Progenitor cell of endocrine pancreas (in vitro differentiated cells): Measurements from ENCODE around the gene DDHD1. TPM values are rescaled to one million over a fixed set of nuclear protein-coding genes. Genes with fewer than 3 reads are reported as not detected.

Experiments used
- DNase-seq: peaks from one replicate; pipeline ENCODE4 v3.0.0; 2021; ENCODE audit warnings: low spot score; ENCODE audit not compliant: unreplicated experiment
- H3K27ac Mint-ChIP-seq: 2 replicates; pipeline ENCODE4 v1.8.0; 2021; ENCODE audit warnings: mild to moderate bottlenecking, moderate library complexity, mixed read lengths
- H3K27me3 Mint-ChIP-seq: 2 replicates; pipeline ENCODE4 v1.8.0; 2021; ENCODE audit warnings: mixed read lengths
- H3K36me3 Mint-ChIP-seq: 2 replicates; pipeline ENCODE4 v1.8.0; 2022; ENCODE audit warnings: mixed read lengths; ENCODE audit not compliant: insufficient read depth
- H3K4me1 Mint-ChIP-seq: 2 replicates; pipeline ENCODE4 v1.8.0; 2021; ENCODE audit warnings: low read depth, mixed read lengths
- H3K4me3 Mint-ChIP-seq: 2 replicates; pipeline ENCODE4 v1.8.0; 2021; ENCODE audit warnings: low read depth, mild to moderate bottlenecking, moderate library complexity, mixed read lengths
- H3K9me3 Mint-ChIP-seq: 2 replicates; pipeline ENCODE4 v1.8.0; 2021; ENCODE audit warnings: low read depth, mixed read lengths
- total RNA-seq: library from RNA; stranded (reverse); gene quantifications from 2 replicates; pipeline ENCODE4 v1.2.1, GENCODE V29; 2021
- TF ChIP-seq, protein P1 (sequence below): fragments of 200-600 bp; sonication (generic); IDR thresholded peaks from one replicate; pipeline ENCODE4 v1.5.0; 2021; ENCODE audit warnings: antibody characterized with exemption, mild to moderate bottlenecking; ENCODE audit not compliant: unreplicated experiment

The DDHD1 gene
- total RNA-seq, 1 donor from 2014 or later, result 23.0 TPM

DNA sequence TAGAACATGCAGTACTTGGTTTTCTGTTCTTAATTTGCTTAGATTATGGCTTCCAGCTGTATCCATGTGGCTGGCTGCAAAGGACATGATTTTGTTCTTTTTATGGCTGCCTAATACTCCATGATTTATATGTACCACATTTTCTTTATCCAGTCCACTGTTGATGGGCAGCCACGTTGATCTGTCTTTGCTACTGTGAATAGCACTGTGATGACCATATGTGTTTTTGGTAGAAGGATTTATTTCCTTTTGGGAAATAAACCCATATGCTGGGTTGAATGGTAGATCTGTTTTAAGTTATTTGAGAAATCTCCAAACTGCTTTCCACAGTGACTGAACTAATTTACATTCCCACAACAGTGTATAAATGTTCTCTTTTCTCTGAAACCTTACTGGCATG, 116.1 kb downstream of the DDHD1 start:
- peaks cover 4% of the 10 kb centered on the region for H3K9me3 Mint-ChIP-seq
- H3K36me3 Mint-ChIP-seq, result peaks cover 26% of the 10 kb centered on the region
- no peak for DNase-seq
- H3K27ac Mint-ChIP-seq, result no peak overlapping the region
- TF ChIP-seq, protein P1, sequence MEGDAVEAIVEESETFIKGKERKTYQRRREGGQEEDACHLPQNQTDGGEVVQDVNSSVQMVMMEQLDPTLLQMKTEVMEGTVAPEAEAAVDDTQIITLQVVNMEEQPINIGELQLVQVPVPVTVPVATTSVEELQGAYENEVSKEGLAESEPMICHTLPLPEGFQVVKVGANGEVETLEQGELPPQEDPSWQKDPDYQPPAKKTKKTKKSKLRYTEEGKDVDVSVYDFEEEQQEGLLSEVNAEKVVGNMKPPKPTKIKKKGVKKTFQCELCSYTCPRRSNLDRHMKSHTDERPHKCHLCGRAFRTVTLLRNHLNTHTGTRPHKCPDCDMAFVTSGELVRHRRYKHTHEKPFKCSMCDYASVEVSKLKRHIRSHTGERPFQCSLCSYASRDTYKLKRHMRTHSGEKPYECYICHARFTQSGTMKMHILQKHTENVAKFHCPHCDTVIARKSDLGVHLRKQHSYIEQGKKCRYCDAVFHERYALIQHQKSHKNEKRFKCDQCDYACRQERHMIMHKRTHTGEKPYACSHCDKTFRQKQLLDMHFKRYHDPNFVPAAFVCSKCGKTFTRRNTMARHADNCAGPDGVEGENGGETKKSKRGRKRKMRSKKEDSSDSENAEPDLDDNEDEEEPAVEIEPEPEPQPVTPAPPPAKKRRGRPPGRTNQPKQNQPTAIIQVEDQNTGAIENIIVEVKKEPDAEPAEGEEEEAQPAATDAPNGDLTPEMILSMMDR, result no peak
- H3K4me1 Mint-ChIP-seq, result peaks cover 5% of the 10 kb centered on the region
- H3K27me3 Mint-ChIP-seq, result no peaks in the 10 kb centered on the region
- H3K4me3 Mint-ChIP-seq, result no peak overlapping the region

DNA sequence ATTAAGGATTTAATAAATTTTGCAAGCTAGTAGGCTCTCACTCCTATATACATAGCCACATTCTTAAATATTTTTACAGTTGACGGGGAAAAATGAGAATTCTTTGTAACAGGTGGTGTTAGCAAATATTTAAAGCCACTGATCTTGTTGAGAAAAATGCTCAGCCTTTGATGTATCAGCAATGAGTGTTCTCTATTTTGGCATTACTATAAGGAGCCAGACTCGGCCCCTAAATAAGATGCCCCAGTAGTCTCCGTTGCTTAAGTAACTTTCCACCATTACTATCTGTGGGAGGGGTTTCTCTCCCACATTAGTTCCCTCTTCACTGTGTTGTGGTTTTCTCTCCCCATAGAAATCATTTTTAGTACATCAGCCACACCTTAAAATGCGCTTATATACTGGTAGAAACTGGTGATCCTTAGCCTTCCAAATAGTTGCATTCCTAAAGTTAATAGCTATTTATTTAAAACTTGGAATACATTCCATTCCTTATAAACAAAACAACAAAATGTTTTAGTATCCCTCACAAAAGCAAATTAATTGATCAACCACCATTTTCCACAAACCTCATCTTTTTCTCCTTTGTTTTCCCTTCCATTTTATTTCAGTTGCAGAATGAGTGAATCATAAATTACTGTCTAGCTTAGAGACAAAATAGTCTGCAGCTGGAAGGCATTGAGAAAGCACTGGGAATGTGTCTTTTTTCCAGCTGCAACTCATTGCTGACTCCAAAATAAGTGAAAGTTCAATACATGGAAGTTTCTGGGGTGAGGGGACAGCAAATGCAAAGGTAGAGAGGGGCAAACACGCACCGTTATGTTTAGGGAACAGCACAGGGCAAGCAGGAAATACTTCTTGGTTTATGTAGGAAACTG, 117.5 kb downstream of the DDHD1 start:
- peaks cover under 1% of the 10 kb centered on the region for H3K4me1 Mint-ChIP-seq
- TF ChIP-seq, protein P1, result no peak
- peaks cover 4% of the 10 kb centered on the region for H3K9me3 Mint-ChIP-seq
- no peaks in the 10 kb centered on the region for H3K27me3 Mint-ChIP-seq
- peaks cover 23% of the 10 kb centered on the region for H3K36me3 Mint-ChIP-seq
- H3K27ac Mint-ChIP-seq, result no peak overlapping the region
- DNase-seq, result no peak
- H3K4me3 Mint-ChIP-seq, result no peak overlapping the region

DNA sequence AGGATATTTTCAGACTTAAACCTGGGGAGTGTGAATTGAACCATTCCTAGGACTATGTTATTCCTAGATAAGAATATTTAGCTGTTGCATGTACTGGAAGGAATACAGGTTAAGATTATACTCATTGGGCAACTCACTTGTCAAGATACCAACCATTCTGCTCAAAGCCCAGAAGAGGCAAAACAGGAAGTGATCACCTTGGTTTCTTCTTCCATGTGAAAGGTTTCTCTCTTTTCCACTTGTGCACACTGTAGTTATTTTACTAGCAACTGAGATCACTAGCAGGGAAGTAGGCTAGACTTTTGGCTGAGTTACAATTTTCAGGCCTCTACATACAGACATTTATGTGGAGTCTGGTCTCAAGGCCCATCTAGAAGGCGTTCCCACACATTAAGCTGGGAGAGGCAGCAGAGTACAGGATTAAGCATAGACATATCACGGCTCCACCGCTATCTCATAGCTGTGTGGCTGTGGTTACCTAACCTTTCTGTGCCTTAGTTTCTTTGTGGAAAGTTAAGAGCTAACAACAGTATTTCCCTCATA, 118.4 kb downstream of the DDHD1 start:
- DNase-seq, result no peak
- H3K36me3 Mint-ChIP-seq, result peaks cover 22% of the 10 kb centered on the region
- no peak overlapping the region for H3K27ac Mint-ChIP-seq
- TF ChIP-seq, protein P1, result no peak
- H3K4me1 Mint-ChIP-seq, result no peaks in the 10 kb centered on the region
- H3K4me3 Mint-ChIP-seq, result no peak overlapping the region
- no peaks in the 10 kb centered on the region for H3K27me3 Mint-ChIP-seq
- peaks cover 4% of the 10 kb centered on the region for H3K9me3 Mint-ChIP-seq

DNA sequence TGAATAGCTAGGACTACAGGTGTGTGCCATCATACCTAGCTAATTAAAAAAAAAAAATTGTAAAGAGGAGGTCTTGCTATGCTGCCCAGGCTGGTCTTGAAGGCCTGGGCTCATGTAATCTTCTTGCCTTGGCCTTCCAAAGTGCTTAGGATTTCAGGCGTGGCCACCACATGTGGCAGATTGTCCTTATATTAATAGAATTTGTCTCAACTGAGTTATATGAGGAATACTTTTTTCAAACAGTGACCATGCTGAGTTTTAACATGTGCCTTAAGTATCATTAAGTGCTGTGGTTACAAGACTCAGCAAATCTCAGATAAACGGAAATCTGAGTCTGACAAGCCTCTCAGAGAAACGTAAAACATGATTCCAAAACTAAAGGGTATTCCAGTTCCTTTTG, 119.1 kb downstream of the DDHD1 start:
- no peak overlapping the region for H3K4me3 Mint-ChIP-seq
- no peaks in the 10 kb centered on the region for H3K4me1 Mint-ChIP-seq

DNA sequence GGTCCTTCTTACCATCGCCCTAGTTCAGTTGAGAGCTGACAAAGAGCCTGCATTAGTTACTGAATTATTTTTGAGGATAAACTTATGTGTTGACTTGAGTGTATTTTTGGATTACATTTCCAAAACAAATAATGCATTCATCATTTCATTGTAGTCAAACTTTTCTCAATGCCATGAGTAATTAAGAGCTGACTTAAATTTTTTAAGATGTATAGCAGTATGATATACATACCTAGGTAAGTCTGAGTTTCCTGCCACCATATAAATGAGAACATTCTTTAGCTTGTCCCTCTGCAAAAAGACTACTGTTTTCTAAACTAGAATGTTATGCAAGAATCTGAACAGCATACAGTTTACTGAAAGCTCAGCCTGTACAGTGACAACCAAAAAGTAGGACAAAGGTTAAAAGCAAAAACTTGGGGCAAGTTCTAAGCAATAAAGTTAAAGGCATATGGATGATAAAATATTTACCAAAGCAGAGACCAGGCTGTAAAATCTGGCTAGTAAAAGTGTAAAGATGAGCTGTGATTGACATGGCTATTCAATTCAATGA, 120.2 kb downstream of the DDHD1 start:
- TF ChIP-seq, protein P1, result no peak
- DNase-seq, result no peak
- Mint-ChIP-seq H3K27me3 (no peaks in the 10 kb centered on the region), H3K36me3 (peaks cover 14% of the 10 kb centered on the region), H3K9me3 (peaks cover 4% of the 10 kb centered on the region), H3K4me1 (no peaks in the 10 kb centered on the region), H3K27ac (no peak overlapping the region), H3K4me3 (no peak overlapping the region)

More for the DNA sequence above, 119.1 kb downstream of the DDHD1 start:
- Mint-ChIP-seq H3K27me3 (no peaks in the 10 kb centered on the region), H3K36me3 (peaks cover 19% of the 10 kb centered on the region), H3K9me3 (peaks cover 4% of the 10 kb centered on the region), H3K27ac (no peak overlapping the region)
- TF ChIP-seq, protein P1, result no peak
- DNase-seq, result no peak
